PC-3 (cell line): ENCODE data around the gene ARHGEF4.

Source experiments
- CTCF ChIP-seq: fragments of 300-600 bp; sonication (generic); conservative IDR thresholded peaks from 2 replicates; pipeline ENCODE4 v1.5.1; 2017; ENCODE audit warnings: antibody characterized with exemption, low read depth, mild to moderate bottlenecking, low read length
- EZH2phosphoT487 ChIP-seq: fragments of 300-600 bp; sonication (generic); IDR thresholded peaks from 2 replicates; pipeline ENCODE4 v1.6.1; 2018; ENCODE audit warnings: mild to moderate bottlenecking, antibody characterized with exemption, low read length, borderline replicate concordance

GRCh38 chr2:131015764-131016163 is 179.1 kb downstream of the ARHGEF4 start:
- no peak for TF ChIP-seq CTCF
- no peak for TF ChIP-seq EZH2phosphoT487
